AML-193 (cell line): ENCODE results near the gene LARGE1.

ENCODE experiments used
- DNase-seq, 2 experiments: peaks; one replicate each; lab custom pipeline; 2025; lab: John Stamatoyannopoulos, UW

The LARGE1 gene

DNA sequence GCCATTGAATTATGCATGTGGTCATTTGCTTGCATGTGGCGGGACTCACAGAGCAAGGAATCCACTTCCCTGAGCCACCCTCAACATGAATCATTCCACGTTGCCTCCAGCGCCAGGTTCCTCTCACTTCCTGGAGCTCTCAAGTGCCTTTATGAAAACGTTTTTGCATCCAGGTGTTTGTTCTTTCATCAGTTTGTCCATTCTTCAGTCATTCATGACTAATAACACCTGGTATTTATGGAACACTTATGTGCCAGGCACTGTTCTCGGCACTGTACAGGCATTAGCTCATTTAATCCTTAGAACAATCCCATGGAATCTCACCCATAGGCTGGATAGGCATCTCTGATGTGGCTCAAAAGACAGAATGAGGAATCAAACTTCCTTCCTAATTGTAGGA lies 606.0 kb downstream of the LARGE1 start:
- DNase-seq = no peak

DNA sequence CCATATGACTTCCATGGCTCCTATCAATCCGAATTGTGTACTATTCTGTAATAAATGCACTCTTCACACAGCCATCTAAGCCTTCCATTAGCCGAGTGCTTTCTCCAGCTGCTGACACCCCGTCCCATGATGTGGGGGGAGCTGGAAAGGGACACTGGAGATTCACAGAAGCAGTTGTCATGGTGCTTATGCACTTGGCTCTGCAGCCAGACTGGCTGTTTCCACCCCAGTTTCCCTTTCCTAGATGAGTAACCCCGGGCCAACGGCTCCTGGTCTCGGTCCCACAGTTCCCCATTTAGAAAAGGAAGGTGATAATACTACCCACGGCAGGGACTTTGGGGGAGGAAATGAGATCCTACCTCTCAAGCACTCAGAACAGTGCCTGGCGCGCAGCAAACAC lies 617.2 kb downstream of the LARGE1 start:
- no peak for DNase-seq

DNA sequence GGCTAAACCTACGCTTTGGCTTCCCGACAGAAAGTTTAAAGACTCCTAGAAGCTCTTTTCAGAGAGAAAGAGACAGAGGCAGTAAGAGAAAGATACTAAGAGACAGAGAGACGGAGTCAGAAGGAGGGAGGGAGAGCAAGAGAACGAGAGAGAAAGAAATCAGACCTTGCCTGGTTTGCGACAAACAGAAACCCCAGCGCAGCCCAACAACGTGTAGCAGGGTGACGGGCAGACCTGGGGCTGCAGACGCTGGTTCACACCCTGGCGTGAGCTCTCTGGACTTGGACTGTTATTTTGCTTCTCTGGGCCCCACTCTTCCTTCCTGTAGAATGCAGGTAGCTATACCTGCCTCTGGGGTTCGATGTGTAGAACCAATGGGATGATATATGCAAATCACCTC lies 617.7 kb downstream of the LARGE1 start:
- no peak for DNase-seq

DNA sequence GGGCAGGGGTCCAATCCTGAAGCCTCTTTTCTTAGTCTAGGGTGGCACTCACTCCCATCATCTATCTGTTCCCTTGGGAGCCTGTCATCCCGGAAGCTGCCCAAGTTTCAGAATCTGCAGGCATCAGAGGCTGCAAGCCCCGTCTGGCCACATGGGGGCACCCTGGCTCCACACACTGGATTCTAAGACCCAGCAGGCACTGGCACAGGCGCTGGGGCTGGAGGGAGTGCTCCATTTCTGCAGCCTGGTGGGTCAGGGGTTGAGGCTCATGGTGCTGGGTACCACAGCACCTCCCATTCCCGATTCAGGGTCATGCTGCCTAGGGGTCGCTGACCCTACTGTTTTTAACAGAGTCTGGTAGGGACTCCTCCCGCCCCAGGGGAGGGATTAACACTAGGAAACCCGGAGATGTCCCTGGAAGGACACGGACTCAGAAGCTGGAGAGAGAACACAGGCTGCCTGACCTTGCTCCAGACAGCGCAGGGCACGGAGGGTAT lies 618.2 kb downstream of the LARGE1 start:
- peak; percentile 0 to 24 for DNase-seq

DNA sequence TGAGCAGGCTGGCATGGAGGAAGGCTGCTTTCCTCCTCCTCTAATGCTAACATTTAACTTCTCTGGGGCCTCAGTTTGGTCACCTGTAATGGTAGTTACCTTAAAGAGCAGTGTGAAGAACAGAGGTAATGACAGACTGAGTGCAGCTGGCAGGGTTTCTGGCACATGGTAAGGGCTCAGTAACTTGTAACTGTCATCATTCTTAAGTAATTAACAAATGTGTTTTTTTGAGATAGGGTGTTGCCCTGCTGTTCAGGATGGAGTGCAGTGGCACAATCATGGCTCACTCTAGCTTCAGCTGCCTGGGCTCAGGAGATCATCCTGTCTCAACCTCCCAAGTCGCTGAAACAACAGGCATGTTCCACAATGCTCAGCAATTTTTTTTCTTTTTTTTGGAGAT lies 620.1 kb downstream of the LARGE1 start:
- no peak for DNase-seq

DNA sequence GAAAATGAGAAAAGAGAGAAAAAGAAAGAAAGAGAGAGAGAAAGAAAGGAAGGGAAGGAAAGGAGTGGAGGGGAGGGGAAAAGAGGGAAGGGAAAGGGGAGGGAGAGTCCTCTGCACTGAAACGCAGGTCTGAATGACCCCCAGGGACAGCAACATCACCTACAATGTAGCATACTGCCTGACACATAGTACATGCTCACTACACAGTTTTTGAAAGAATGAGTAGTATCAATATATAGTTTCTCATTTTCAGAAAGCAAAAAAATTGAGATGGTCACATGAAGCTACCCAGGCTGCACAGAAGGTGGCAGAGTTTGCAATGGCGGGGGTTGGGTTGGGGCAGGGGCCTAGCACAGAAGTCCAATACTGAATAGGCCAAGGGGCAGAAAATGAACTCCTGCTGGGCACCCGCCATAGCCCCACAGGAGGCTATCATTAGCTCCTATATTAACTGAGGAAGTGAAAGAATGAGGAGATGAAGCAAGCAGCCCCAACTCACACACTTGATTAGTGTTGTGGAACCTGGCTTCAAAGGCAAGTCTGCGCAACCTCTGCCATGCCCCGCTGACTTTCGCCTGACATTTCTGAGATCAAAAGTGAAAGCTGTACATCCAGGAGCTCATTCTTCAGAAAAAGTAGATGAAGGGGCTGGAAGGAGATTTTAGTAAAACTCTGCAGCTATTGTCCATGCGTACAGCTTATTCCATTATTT lies 620.9 kb downstream of the LARGE1 start:
- no peak for DNase-seq

DNA sequence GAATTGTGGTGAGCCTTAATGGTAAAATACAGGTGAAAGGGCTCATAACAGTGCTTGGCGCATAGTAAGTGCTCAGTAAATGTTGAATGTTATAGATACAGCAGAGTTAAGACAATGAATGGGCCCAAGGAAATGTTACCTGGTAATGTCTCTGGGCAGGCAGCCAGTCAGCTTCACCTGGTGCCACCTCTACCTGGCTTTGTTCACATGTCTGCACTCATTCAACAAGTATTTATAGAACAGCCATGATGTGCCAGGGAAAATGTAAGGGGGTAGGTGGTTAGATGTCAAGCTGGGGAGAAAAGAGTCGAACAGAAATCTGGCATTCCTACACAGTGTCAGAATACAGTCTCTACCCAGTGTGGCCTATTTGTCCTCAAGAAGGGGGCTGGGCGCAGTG lies 623.3 kb downstream of the LARGE1 start:
- no peak for DNase-seq

DNA sequence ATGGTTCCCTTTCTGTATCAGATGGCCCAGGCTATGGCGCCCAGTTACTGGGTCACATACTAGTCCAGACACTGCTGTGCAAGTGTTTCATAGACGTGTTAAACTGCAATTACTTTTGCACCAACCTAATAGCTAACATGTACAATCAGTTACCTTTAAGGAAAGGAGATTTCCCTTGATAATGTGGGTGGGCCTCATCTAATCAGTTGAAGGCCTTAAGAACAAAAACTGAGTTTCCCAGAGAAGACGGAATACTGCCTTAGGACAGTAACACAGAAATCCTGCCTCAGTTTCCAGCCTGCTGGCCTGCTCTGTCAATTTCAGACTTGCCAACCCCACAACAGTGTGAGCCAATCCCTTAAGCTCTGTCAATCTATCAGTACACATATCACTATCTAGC lies 632.2 kb downstream of the LARGE1 start:
- no peak for DNase-seq

DNA sequence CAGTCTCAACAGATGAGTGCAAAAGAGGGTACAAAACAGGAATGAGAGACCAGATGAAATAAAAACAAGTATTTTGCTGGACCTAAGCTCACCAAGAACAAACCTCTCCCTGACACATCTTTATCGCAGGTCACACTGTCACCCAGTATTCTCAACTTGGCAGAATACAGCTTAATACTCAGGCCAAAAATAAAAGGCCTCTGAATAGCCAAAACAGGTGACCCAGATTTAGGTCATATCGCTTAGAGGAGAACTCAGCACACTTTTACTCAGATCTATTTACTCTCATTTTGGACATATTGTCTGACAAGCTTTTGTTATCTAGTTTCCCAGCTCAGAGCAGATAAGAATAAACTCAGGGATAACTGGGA lies 645.2 kb downstream of the LARGE1 start:
- DNase-seq = no peak

DNA sequence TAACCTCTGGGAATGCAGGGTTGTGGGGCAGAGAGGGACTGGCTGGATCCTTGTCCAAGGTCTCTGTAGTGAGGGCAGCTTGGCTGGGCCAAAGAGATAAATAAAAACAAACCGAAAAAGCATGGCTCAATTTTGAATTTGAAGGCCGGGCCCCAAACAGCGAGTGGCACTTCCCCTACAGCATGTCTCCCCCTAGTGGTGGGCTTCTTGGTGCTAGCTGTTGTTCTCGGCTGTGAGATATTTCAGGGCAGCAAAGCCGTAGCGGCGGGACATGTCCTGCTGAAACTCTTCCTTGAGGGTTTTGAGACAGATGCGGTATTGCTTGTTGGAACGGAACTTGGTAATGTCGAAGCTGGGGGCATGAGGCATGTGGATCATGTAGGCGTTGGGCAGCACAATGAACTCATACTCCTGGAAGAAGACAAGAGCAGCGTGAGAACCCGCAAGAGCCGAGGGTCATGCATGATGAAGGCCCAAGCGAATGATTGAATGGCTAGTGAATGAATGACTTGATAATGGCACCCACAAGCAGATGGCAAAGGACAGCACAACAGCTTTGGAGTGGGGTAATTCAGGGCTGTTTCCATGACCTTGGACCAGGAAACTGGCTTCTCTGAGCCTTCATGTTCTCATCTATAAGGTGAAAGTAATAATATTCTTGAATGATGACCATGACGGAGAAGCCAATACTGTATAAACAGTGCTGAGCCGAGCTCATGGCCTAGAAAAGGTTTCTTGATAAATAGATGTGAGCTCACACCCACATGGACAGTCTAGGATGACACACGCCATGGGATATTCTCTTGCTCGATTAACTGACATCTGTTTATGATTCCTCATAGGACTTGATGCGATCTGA lies 645.8 kb downstream of the LARGE1 start:
- DNase-seq = peak; percentile 0 to 1

DNA sequence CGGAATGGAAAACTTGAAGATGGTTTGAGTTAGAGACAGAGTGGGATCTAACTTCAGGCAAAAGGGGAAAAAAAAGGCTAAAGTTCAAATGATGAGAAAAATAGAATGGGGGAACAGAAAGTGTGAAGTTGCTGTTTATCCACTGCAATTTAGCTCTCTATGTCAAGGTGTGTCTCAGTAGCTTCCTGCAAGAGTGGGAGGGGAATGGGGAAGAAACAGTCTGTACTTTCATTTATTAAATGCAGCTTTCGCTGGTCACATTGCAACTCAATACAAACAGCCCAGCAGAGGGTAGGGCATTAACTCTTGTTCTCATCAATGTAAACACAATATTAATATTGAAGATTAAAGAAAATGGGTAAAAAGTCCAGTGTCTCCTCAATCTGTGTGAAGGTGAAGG lies 647.4 kb downstream of the LARGE1 start:
- DNase-seq = no peak

DNA sequence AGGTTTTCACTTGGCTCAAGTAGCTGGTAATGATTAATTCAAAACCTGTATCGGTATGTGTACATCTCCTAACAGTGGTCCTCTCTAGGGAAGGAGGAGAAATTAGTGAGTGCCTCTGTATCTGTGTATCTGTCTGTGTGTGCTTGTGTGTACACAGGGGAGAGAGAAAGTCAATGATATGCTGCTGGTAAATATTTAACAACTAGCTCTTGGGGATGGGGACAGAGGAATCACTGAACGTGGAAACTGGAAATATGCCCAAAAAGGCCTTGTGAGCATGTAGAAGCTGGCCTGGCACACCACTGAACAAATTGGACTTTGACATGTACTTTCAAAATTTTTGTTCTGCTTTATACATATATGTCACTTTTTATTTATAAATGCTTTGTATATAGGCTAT lies 648.1 kb downstream of the LARGE1 start:
- no peak for DNase-seq

DNA sequence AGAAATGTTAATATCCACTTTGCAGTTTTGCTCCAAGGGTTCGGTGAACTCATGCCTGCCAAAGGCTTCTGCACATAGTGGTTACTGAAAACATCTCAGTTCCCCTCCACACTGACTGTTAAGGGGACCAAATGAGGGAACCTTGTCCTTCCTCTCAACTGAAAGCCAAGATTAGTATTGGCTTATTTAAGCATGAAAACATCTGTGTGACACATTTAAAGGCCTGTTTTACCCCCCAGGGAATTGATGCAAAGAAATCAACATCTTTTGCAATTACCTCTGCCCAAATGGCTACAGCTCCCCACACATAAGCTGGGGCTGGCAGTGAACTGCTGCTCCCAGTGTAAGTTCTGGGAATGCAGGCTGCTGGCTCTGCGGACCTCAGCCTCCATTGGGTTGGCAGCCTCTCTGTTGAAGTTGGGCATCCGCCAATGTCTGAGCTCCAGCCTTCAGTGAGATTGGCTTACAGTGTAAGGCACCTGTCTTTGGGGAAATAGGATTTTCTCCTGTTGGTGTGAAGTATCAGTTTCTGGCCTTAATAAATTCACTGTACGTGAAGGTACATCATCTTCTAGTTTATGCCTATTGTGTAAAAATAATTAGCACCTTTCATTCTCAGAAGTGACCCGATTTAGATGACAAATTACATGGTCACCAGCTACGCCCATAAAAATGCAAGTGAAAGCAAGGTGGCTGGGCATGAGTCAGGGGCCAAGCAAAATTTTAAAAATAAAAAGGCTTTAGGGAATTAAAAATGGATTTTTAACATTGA lies 648.7 kb downstream of the LARGE1 start:
- DNase-seq = no peak

DNA sequence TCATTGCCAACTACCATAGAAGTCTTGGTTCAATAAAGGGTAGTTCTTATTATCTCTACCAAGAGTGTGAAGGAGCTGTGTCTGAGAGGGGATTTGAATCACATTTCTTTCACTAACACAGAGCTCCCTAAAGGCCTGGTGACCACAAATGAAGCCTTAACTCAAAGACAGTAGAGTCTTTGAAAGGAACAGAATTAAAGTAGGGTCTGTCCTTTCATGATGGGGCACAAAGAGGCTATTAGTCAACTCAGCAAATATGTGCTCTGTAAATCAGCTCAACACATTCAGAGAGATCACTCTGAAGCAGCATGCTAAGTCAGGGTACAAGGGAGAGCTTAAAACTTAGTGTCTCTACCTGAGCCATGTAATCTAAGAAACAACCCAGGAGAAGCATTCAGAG lies 649.7 kb downstream of the LARGE1 start:
- no peak for DNase-seq

DNA sequence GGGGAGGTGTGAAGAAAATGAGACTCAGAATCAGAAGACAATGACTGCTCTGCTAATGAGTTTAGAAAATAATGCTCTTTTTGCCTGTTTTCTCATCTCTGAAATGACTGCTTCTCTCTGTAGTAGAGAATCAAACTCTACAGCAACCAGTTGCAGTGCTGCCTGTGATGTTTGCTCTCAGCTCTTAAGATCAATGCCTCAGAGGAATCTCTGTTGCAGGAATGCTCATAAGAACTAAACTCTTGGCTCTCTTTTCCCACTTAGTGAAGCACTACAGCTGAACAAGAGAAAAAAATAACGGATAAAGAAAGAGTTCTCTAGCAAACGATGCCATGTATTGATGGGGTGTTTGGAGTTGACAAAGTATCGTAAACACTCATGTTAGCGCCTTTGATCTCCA lies 658.6 kb downstream of the LARGE1 start:
- DNase-seq = no peak

DNA sequence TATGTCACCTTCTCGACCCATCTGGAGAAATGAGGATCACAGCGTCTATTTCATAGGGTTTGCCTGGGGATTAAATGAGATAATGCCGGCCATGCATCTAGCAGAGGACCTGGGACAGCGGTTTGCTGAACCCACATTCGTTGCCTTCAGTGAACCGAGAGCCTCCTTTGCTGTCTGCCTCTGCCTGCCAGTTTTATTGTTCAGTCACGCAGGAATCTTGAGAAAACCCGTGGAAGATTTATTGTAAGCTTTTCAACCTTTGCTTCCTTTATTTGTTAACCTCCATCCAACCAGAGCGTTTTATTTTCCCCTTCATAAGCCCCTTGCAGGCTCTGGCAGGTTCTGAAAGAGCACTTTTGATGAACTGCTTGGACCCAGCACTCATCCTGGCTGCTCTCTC lies 659.8 kb downstream of the LARGE1 start:
- DNase-seq = no peak

DNA sequence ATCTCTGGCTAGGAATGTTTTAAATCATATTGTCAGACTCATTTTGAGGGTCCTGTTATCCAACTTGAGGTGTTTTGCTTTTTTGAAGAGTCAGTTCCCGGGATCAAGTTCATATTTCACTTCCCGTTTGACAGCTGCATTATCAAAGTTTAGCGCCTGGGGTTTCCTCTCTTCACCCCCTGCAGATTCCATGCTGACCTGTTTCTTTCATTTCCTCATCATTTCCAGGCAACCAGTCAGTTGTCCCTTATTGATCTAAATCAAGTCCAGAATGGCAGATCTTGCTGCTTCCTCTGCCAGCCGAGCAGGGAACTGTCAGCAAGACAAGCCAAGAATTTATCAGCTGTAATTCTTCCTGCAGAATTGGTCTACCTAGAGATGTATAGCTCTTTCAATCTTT lies 664.5 kb downstream of the LARGE1 start:
- DNase-seq = no peak

DNA sequence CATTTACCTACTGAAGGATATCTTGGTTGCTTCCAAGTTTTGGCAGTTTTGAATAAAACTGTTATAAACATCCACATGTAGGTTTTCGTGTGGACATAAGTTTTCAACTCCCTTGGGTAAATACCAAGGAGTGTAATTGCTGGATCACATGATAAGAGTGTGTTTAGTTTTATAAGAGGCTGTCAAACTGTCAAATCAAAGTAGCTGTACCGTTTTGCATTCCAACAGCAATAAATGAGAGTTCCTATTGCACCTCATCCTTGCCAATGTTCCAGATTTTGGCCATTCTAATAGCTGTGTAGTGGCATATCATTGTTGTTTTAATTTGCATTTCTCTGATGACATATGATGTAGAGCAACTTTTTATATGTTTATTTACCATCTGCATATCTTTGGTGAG lies 671.3 kb downstream of the LARGE1 start:
- no peak for DNase-seq

DNA sequence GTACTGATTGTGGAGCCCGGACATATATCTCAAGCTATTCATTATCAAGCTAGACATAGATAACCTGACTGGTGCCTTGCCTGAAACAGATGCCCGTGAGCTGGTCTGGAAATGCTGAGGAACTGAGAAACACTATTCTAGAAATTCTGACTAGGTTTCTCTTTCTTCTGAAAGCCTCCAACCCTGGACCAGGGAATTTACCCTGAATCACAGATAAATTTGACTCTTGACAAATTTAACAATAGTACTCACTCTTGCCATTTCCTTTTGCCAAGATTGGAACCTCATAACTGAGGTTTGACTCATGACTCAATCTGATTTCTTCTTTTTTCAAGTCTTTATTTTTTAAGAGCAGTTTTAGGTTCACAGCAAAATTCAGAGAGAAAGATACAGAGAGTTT lies 672.5 kb downstream of the LARGE1 start:
- DNase-seq = no peak

DNA sequence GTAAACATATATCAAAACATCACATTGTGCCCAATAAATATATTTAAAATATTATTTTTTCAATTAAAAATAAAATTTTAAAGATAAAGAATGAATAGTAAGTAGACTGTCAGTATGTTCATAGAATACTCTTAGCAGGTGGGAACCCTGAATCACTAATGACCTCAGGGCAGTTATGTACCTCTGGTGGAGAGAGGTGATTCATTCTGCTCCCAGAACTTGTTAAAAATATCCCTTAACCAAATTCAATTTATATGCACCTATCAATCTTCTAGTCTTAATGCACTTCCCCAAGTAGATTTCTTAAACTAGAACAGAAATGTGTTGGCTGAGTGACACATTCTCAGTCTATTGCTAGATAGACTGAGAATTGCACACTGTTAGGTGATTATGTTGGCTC lies 678.2 kb downstream of the LARGE1 start:
- no peak for DNase-seq

DNA sequence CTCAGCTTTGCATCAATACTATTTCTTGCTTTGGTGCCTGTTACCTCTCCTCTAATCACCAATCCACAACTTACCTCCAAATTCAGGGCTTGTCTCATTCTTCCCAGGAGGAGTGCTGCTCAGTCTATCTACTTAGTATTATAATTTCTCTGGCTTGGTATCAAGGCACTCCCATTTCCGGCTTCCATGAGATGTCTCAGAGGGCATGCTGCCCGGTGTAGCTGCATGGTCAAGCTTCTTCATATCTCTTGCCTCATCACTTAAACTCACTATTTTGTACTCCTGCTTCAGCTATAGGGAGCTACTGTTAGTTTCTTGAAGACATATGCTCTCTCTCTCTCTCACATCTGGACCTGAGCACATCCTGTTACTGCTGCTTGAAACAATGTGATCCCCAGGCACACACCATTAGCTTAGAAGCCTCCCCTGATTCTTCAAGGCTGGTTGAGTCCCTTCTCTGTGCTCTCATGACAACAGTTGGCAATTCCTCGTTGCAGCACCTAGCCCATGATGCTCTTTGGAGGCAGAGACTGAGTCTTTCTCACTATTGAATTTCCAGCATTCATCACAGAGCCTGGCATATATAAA lies 679.3 kb downstream of the LARGE1 start:
- no peak for DNase-seq

DNA sequence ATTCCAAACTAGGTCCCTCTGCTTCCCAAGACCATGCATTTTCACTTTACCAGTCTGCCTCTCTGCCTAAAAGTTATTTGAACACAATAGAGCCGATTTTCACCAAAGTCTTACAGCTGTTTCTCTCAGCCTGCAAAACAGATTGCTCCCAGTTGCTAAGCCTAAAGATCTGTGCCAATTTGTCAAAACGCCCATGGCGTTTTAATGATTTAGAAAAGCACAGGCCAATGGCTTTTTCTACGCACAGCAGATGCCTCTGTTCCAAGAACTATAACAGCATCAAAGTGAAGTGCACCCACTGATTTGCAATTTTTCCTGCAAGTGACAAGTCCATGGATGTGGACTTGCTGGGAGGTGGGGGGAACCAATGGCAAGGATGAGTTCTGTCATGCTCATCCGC lies 688.2 kb downstream of the LARGE1 start:
- no peak for DNase-seq
